HG03064 (cell line): Measurements from ENCODE around the gene LAMC3.

Source experiments
- ATAC-seq: cut with Tn5 transposase; IDR thresholded peaks from one replicate; pipeline ENCODE4 v1.9.1; 2021; ENCODE audit warnings: low read depth; ENCODE audit not compliant: unreplicated experiment

Gene LAMC3

DNA sequence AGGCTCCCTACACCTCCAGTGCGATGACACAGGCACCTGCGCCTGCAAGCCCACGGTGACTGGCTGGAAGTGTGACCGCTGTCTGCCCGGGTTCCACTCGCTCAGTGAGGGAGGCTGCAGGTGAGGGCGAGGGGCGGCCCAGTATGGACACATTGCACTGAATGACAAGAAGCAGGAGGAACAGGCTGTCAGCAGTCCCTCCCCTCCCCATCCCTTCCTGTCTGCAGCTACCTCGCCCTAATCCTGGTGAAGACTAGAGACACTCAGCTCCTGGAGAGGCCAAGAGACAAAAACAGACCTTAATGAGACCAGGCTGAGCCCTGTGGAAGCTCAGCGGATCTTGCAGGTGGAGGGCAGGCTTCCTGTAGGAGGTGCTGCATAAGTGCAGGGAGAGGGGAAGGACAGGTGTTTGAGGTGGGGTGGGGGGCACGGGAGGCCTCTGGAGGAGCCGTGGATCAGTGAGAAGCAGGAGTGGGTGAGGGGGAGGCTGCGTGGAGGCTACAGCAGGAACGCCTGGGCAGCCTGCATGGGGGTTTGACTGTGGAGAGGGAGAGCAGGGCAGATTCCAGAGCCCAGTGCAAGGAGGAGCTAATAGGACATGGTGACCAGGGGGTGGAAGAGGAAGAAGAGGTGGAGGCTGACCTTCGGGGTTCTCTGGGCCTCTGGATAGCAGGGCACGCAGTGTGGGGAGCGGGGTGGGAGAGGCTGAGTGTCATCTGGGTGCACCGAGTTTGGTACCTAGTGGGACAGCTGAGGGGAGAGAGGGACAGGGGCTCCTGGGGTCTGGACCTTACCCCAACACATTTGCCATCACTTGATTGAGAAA lies 30.4 kb downstream of the LAMC3 start:
- no peak for ATAC-seq

GRCh38 chr9:131042666-131043065 lies 33.7 kb downstream of the LAMC3 start:
- ATAC-seq = no peak

DNA sequence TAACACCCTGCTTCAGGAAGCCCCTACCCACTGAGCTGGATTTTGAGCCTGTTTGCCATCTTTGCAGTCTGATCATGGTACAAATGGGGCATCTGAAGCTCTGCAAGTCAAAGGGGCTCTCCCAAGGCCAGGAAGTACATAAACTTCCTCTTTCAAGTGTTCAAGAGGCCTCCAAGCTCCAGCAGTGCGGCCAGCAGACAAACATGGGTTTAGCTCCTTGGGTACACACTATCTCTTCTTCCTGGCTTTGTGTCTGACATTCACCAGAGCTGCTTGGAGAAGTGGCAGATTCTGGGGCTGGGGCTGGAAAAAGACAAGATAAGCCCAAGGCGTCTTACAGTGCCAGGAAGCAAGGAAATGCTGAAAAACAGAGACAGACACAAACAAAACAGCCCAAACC lies 34.1 kb downstream of the LAMC3 start:
- no peak for ATAC-seq

DNA sequence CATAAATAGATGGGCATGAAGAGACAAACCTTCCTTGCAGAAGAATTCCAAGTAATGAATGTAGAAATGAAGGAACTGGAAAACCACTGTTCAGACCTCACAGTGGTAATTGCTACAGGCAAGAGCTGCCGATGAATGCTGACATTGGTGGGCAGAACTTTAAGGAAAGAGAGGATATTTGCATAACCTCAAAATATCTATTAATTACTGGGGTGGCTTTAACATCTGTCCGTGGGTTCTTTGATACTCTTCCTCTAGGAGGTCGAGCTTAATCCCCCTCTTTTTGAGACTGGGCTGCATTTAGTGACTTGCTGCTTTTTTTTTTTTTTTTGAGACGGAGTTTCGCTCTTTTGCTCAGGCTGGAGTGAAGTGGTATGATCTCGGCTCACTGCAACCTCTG lies 34.7 kb downstream of the LAMC3 start:
- ATAC-seq = no peak

DNA sequence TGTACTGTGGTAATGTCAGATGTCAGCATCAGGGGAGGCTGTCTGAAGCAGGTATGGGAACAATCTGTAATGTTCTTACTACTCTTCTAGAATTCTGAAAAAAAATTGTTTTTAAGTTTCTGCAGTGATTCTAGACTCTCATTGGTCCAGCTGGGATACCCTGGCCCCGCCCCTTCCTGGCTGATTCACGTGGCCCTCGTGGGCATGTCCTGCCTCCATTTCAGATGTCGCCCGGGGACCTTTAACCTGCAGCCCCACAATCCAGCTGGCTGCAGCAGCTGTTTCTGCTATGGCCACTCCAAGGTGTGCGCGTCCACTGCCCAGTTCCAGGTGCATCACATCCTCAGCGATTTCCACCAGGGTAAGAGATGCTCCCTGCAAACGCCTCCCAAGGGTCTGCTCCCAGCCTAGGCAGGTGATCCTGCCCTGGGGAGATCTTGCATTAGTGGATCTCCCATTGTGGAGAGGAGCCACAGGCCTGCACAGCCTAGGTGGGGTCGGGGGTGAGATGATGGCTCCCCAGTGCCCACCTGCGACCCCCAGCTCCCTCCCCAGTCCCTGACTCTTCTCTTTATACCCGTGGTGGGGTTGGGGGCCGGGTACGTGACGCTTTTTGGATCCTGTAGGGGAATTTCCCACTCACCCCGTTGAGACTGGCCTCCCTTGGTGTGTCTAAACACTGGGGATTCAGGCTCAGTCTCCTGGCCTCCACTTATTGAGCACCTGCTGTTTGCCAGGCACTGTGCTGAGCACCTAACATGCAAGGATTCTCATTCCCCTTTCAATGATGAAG lies 36.5 kb downstream of the LAMC3 start:
- no peak for ATAC-seq

DNA sequence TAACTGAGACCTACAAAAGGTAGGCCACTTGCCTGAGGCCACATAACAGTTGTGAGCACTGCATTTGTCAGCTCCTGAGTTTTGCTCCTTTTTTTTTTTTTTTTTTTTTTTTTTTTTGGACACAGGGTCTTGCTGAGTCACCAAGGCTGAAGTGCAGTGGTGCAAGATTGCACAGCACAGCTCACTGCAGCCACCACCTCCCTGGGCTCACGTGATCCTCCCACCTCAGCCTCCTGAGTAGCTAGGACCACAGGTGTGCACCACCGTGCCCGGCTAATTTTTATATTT lies 37.1 kb downstream of the LAMC3 start:
- no peak for ATAC-seq

DNA sequence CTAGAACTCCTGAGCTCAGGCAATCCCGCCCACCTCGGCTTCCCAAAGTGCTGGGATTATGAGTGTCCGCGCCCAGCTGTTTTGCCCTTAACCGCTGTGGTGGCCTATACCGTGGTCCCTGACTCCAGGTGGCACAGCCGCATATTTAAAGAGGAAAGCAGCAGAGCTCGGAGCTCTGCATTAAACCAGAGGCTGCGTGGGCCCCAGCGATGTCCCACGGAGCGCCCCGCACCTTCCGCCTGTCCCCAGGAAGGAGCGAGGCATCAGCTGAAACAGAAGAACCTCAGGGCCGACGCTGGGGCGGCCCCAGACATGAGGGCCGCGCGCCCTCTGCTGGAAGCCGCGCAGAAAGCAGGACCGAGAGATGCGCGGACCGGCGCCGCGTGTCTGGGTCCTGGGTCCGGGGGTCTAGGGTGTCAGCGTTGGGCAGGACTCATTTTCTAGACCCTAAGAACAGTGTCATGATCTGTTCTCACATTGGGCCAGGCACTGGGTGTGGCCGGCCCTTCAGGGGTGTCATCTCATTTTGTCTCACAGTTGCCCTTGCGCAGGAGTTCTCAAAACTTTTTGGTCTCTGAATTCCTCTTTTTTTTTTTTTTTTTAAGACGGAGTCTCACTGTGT lies 37.7 kb downstream of the LAMC3 start:
- ATAC-seq = no peak

GRCh38 chr9:131048332-131048731 lies 39.4 kb downstream of the LAMC3 start:
- ATAC-seq = no peak

- no peak for ATAC-seq
Measured at GRCh38 chr9:131048820-131049219, 39.8 kb downstream of the LAMC3 start.

GRCh38 chr9:131049829-131050715 lies 41.1 kb downstream of the LAMC3 start:
- no peak for ATAC-seq

GRCh38 chr9:131050831-131051230 lies 41.9 kb downstream of the LAMC3 start:
- ATAC-seq = no peak

DNA sequence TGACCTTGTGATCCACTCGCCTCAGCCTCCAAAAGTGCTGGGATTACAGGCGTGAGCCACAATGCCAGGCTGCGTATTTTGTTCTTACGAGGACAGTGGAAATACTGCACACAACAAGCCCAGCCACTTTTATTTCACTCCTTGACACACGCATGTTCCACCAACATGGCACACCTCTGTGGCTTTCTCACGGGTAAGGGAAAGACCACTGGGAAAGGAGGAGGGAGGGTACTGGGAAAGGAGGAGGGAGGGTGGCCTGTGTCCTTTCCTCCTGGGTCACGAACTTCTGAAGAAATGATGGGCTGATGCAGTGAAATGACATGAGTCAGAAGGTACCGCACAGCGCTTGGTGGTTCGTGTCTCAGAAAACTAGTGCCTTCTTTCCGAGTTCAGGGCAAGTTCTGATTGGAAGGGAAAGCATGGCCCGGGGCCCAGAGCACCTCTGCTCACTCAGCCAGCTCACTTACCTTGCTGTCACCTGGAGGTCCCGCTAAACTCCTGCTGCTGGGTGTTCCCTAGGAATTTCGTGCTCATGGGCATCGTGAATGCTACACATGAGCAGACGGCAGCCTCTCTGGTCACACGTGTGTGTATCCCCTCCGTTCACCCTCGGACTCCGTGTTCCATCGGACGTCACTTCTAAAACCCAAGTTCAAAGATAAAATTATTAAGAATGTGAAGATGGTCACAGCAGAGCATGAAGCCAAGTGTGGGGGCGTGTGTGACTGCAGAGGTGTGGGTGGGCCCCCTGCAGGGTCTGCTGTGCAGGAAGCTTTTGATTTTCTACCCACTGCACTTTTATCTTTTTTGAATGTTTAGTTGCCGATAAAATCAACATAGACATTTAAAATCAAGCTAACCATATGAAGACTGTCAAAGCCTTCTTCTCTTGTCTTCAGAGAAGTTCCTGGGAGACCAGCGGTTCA lies 42.9 kb downstream of the LAMC3 start:
- ATAC-seq = no peak

DNA sequence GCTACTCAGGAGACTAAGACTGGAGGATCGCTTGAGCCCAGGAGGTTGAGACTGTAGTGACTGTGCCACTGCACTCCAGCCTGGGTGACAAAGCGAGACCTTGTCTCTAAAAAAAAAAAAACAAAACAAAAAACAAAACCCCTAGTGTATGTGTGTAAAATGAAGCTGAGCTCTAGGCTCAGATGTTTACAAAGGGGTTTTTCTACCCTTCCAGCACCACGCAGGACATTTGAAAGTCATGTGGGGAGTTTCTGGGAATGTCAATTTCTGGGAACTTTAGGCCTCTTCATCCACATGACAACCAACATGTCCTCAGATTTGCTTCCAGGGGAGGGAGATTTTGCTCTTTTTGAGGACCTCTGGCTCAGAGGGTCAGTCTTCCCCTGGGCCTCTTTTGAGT lies 44.9 kb downstream of the LAMC3 start:
- ATAC-seq = no peak

- ATAC-seq = no peak
Measured at GRCh38 chr9:131056781-131057506, 48.0 kb downstream of the LAMC3 start.

DNA sequence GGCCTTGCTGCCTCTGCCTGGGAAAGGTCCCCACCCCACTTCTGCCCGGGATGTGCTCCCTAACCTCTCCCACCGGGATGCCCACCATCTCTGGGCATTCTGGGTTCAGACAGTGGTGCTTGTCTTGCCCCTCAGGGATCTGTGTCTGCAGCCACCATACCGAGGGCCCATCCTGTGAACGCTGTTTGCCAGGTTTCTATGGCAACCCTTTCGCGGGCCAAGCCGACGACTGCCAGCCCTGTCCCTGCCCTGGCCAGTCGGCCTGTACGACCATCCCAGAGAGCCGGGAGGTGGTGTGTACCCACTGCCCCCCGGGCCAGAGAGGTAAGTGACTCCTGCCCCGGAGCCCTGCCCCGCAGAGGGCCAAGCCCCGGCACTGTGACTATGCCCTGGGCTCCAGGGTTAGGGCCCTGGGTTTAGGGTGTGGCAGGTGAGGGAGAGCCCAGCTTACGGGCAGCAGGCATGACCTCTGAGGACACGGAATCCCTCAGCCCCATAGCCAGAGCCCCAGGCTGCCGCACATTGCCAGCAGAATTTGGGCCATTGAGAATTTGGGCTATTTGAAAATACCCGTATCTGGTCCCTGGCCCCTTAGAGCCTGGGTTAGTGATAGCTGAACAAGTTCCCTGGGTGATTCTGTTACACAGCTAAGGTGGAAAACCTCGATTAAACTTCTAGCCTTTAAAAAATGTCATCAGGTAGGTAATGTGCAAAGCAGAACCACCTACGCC lies 52.1 kb downstream of the LAMC3 start:
- ATAC-seq = no peak

- ATAC-seq = no peak
Measured at GRCh38 chr9:131062969-131063368, 54.0 kb downstream of the LAMC3 start.

DNA sequence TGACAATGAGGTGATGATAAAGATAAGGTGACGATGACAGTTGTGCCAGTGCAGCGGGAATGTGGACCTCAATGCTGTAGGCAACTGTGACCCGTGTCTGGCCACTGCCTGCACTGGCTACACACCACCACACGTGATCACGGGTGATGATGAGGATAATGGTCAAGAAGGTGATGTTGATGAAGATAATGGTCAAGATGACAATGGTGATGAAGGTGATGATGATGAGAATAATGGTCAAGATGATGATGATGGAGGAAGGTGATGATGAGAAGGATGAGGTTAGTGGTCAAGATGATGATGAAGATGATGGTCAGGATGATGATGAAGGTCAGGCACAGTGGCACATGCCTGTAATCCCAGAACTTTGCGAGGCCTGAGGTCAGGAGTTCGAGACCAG lies 56.6 kb downstream of the LAMC3 start:
- ATAC-seq = no peak

DNA sequence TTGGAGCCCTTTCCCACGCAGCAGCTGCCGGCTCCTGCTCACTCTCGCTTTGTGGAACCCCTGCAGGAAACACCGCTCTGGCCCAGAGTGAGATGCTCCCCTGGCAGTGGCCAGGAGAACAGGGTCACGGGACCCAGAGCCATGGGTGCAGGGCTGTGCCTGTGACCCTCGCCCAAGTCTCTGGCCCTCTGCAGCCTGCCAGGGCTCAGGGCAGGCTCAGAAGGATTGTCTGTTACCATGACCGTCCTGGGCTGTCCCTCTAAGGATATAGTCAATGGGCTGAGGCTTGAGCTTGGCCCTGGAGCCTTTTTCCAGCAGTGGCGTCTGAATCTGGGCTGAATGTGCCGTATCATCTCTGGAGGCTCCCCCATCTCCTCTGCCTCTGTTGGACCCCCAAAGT lies 58.7 kb downstream of the LAMC3 start:
- no peak for ATAC-seq
